Hindlimb muscle (tissue), 1 donor: ENCODE results near the gene SOBP. TPM values are rescaled to one million over a fixed set of nuclear protein-coding genes. Genes with fewer than 3 reads are reported as not detected.

ENCODE experiments used
- DNase-seq: peaks from one replicate; pipeline ENCODE4 v3.0.0-alpha.2; 2013
- polyA plus RNA-seq: library from polyadenylated mRNA; unstranded; fragments of 120-200 nt; gene quantifications from one replicate; pipeline ENCODE4 v1.2.1, GENCODE V29; 2013; ENCODE audit not compliant: insufficient read length

SOBP gene
- polyA plus RNA-seq, 1 donor = 16.1 TPM

DNA sequence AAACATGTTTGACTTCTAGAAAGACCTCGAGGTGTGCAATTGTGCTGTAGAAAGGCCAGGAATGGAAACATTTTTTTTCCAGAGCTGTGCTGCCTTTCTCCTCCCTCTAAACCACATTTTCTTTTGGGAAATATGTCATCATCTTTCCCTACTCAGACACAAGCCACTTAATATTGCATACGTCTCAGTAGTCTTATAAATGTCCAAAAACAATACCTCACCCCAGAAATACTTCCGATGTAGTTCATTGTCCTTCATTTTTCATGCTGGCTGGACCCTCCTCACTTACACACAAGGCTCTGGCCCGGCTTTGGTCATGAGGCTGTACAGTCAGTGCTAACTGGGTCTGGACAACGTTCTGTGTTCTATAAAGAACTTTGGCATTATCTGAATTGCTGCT is 207.8 kb downstream of the SOBP start:
- DNase-seq = no peak

GRCh38 chr6:107698146-107698545 is 208.2 kb downstream of the SOBP start:
- DNase-seq = no peak

DNA sequence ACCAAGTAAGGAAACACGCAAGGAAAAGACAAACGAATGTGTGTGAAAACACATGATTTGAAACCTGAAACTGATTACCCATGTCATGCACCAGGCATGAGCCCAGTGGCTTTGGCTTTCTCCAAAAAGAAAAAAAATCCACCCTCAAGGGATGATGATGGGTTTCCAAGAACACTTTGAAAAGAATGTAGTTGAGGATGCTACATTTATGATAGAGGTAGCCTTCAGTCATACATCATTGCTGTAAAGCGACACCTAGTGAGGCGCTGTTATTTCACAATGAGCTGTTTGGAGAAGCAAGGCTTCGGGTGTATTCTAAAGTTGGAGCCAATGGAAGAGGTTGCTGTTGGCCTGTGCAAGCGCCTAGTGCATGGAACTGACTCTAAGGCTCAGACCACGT is 209.3 kb downstream of the SOBP start:
- no peak for DNase-seq

GRCh38 chr6:107699697-107700325 is 209.9 kb downstream of the SOBP start:
- no peak for DNase-seq

DNA sequence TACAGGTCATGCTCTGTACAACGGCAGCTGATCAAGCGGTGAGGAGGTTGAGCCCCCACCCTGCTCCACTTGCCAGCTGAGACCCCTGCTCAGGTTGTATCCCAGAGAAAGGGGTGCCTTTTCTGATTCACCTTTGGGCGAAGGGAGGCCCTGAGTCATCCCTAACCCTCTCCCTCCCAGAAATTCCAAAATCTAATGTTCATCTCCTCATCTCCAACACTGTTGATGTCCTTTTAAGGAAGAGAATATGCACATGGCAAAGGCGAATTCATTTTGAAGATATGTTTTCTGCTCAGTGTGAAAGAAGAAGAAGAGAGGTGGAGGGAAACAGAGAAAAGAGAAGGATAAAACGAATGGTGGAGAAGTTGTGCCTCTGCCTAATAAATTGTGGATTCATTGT is 213.7 kb downstream of the SOBP start:
- no peak for DNase-seq

DNA sequence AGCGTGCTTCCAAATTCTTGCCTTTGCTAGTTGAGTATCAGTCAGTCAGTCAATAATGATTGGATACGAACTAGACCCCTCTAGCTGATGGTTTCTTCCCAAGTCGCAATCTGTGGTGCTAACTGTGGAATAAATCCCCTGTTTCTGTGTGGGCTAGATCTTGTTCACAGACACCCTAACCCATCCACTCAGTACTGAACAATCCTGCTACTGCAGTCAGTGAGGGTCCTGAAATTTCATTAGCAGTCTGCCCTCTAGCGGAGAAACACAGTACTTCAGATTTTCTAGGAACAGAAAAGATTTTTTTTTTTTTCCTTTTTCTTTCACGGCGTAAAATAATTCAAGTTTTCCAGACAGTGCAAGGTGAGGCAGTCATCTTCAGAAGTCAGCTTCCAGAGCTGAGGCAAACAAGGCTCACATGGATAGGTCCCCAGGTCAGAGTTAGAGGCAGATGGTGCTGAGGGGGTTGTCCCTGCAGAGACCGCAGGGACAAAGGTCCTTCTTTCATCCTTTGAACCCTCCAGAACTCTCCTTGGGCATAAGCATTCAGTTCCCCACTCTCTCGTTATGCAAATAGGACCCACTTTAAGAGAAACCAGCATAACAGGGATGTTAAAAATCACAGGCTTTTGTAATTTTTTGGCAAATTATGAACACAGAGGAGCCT is 214.6 kb downstream of the SOBP start:
- peak; percentile 74 for DNase-seq

GRCh38 chr6:107706516-107707115 is 216.7 kb downstream of the SOBP start:
- no peak for DNase-seq

- no peak for DNase-seq
Measured at GRCh38 chr6:107707346-107708275, 217.7 kb downstream of the SOBP start.

DNA sequence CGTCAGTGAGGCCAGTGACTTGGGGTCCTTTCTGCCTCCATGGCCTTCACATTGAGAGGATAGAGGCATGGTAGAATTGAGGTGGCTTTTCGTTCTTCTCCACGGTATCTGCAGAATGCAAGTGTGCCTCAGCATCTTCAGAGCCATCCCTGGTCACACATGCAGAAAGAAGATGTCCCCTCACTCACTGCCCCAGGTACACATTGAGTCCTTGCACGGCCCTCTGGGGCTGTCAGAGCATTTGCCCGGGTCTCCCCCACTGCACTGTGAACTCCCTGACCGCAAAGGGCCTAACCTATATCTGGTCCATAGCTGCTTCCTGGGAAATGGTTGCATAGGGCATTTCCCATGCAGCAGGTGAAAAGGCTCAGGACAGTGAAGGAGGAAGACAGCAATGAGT is 218.5 kb downstream of the SOBP start:
- no peak for DNase-seq

- no peak for DNase-seq
Measured at GRCh38 chr6:107709341-107709740, 219.4 kb downstream of the SOBP start.

Other genes starting within 250 kb of the SOBP start
- 8.8 TPM for gene PDSS2, start 30.6 kb upstream of the SOBP start, polyA plus RNA-seq